Measurements from ENCODE around the gene SYNE2. TPM values are rescaled to one million over a fixed set of nuclear protein-coding genes. Genes with fewer than 3 reads are reported as not detected.

Gene SYNE2
- total RNA-seq, 2 experiments from 2014 or later = 69.3 to 143 TPM

DNA sequence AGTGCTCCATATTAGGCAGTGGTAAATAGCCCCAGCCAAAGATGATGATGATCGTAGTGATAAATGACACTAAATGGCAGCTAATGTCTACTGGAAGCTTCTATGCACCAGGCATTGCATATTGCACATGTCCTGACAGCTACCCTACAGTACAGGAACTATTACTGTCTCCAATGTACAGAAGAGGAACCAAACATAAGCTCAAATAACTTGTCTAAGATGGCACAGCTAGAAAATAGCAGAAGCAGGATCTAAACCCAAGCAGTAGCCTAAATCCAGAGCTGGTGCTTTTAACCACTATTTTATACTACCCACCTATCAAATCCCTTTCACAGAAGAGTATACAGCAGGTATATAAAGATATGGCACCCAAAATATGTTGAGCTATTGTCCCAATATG is 412.4 kb downstream of the SYNE2 start:
- DNase-seq (no peak), ATAC-seq (no peak)
- Mint-ChIP-seq H3K4me1 (peaks cover 21% of the 10 kb centered on the region), H3K27ac (no peak overlapping the region), H3K9me3 (ENCODE audit: low read depth) (peaks cover 2% of the 10 kb centered on the region), H3K27me3 (no peaks in the 10 kb centered on the region), H3K36me3 (peaks cover 8% of the 10 kb centered on the region), H3K4me3 (no peak overlapping the region)
- CTCF ChIA-PET = interaction anchor here (0.6 to 1.9 kb wide), 4 partner anchors 28 to 466 kb away, joined by 3 to 8 read pairs (median 3); partner anchors contain the start of gene ESR2

DNA sequence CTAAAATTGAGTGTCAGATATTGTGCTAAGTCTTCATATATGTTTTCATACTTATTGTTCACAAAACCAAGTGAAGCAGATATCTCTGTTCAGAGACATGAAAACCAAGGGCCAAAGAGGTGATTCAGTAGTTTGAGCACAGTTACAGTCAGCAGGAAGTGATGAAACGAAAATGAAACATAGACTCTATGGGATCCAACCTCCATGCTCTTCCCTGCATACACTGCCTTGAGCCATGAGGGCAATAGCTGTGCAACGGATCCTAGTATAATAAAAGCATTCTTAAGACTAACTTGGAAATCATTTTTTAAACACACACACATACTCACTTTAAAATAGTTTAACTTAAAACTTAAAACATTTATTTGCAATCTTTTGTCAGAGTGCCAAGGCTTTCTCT is 413.4 kb downstream of the SYNE2 start:
- peak; percentile 89 for ATAC-seq
- H3K27ac Mint-ChIP-seq = peak overlapping the region; percentile 66
- peaks cover 10% of the 10 kb centered on the region for H3K36me3 Mint-ChIP-seq
- CTCF ChIA-PET = interaction anchor here (1.3 to 1.9 kb wide), 3 partner anchors 15 to 37 kb away, joined by 3 to 8 read pairs (median 3); partner anchors contain the start of gene ESR2
- H3K4me1 Mint-ChIP-seq = peaks cover 21% of the 10 kb centered on the region
- no peak for DNase-seq
- H3K9me3 Mint-ChIP-seq (ENCODE audit: low read depth) = peaks cover 2% of the 10 kb centered on the region
- H3K4me3 Mint-ChIP-seq = no peak overlapping the region
- no peaks in the 10 kb centered on the region for H3K27me3 Mint-ChIP-seq

DNA sequence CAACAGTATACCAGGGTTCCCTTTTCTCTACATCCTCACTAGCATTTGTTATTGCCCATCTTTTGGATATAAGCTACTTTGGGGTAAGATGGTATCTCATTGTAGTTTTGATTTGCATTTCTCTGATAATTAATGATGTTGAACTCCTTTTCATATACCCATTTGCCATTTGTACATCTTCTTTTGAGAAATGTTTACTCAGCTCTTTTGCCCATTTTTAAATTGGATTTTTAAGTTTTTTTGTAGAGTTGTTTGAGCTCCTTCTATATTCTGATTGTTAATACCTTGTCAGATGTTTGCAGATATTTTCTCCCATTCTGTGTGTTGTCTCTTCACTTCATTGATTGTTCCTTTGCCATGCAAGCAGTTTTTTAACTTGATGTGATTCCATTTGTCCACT is 419.2 kb downstream of the SYNE2 start:
- H3K4me3 Mint-ChIP-seq = no peak overlapping the region
- CTCF ChIA-PET = interaction anchor here (0.9 to 1.1 kb wide), 5 partner anchors 8 to 247 kb away, joined by 3 to 4 read pairs (median 3); partner anchors contain the start of gene ESR2
- H3K27ac Mint-ChIP-seq = no peak overlapping the region
- H3K4me1 Mint-ChIP-seq = peaks cover 6% of the 10 kb centered on the region
- no peak for ATAC-seq
- no peaks in the 10 kb centered on the region for H3K27me3 Mint-ChIP-seq
- DNase-seq = no peak
- H3K36me3 Mint-ChIP-seq = peaks cover 2% of the 10 kb centered on the region
- peaks cover 4% of the 10 kb centered on the region for H3K9me3 Mint-ChIP-seq (ENCODE audit: low read depth)

Small RNAs within 50 kb of the gene (microRNA-seq; reads per million reads assigned to microRNA genes)
- not detected for gene MIR548H1

Other genes with a start within 250 kb of the SYNE2 start
- gene WDR89, start 211.1 kb upstream of the SYNE2 start, total RNA-seq = 10 to 100 TPM; 19.5 to 26.0 TPM
- 10 to 100 TPM; 16.5 to 17.4 TPM for gene SGPP1, start 124.9 kb upstream of the SYNE2 start, total RNA-seq